GM19238 (cell line): Measurements from ENCODE around the gene SCEL.

ENCODE experiments used
- DNase-seq: peaks from one replicate; pipeline ENCODE4 v3.0.0; 2011; ENCODE audit warnings: low spot score; ENCODE audit not compliant: insufficient read length

Gene SCEL

GRCh38 chr13:77521595-77522367 is 13.7 kb upstream of the SCEL start:
- no peak for DNase-seq

GRCh38 chr13:77522444-77522843 is 13.1 kb upstream of the SCEL start:
- no peak for DNase-seq

GRCh38 chr13:77523386-77523785 is 12.1 kb upstream of the SCEL start:
- DNase-seq: no peak

GRCh38 chr13:77523834-77524728 is 11.4 kb upstream of the SCEL start:
- no peak for DNase-seq

- no peak for DNase-seq
Measured at GRCh38 chr13:77528414-77528813, 7.1 kb upstream of the SCEL start.

- DNase-seq: no peak
Measured at GRCh38 chr13:77528834-77529500, 6.5 kb upstream of the SCEL start.

GRCh38 chr13:77529501-77529840 is 6.0 kb upstream of the SCEL start:
- DNase-seq: no peak

GRCh38 chr13:77530875-77531274 is 4.6 kb upstream of the SCEL start:
- DNase-seq: no peak

GRCh38 chr13:77532983-77533382 is 2.5 kb upstream of the SCEL start:
- no peak for DNase-seq

GRCh38 chr13:77533875-77534788 is 1.4 kb upstream of the SCEL start:
- no peak for DNase-seq

- no peak for DNase-seq
Measured at GRCh38 chr13:77536358-77536757, 852 bp downstream of the SCEL start.

GRCh38 chr13:77537289-77537919 is 1.9 kb downstream of the SCEL start:
- no peak for DNase-seq

GRCh38 chr13:77543711-77544110 is 8.2 kb downstream of the SCEL start:
- DNase-seq: no peak

- no peak for DNase-seq
Measured at GRCh38 chr13:77544355-77544754, 8.8 kb downstream of the SCEL start.

- no peak for DNase-seq
Measured at GRCh38 chr13:77544758-77545338, 9.3 kb downstream of the SCEL start.

GRCh38 chr13:77545626-77546412 is 10.3 kb downstream of the SCEL start:
- no peak for DNase-seq

- DNase-seq: no peak
Measured at GRCh38 chr13:77548095-77548494, 12.6 kb downstream of the SCEL start.

GRCh38 chr13:77548594-77548993 is 13.1 kb downstream of the SCEL start:
- no peak for DNase-seq

GRCh38 chr13:77554069-77554468 is 18.6 kb downstream of the SCEL start:
- DNase-seq: no peak
